CD4-positive, alpha-beta T cell treated with Interleukin-10 for 1 hour (primary cell): ENCODE measurements around the gene RNF44.

Source experiments
- DNase-seq: peaks from one replicate; pipeline ENCODE4 v3.0.0-alpha.2; 2020

Gene RNF44

DNA sequence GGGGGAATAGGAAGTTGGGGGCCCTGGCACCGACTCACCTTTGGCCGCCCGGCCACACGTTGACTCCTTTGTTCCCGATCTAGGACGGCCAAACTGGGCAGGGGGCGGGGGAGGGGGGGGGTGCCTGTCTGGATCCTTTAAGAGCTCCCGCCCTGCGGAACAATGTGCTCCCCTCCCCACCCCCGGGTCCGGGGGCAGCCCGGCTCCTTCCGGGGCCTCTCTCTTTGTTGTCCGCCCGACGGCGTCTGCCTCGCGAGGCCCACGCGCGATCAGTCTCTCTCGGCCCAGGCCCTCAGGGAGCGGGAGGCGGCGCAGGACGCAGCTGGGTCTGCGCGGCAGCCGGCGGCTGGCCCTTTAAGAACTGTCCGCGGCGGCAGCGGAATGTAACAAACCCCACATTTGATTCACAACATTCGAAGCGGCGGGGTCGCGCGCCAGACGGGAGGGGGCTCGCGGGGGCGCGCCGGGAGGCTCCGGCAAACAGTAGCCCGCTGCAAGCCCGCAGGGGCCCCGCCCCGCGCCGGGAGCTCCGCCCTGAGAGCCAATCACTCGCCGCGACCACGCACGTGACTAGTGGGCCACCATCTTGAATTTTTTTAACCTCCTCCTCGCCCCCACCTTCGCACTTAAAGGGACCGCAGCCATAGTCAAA lies at the start of gene RNF44:
TSS of gene RNF44 (minus strand) at position 501 of the 652 bp plus-strand sequence. CDS start 4,930 bp downstream, outside the sequence.
- DNase-seq: peak; percentile 98

DNA sequence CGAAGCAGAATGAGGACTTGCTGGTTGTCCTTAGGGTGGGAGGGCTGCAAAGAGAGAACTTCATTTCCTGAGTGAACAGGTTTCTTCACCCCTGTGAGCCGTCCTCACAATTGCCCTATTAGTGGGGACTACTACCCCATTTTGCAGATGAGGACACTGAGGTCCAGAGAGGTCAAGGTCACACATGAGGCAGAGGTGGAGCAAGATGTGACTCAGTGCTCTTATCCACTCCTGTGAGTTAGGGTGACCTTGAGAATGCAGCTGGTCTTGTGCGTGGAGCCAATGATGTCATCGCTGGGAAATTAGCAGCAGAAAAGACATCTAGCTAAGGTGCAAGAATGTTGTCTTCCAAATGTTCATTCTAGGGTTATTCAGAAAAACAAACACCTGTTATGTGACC lies 45.9 kb upstream of the RNF44 start:
- DNase-seq: no peak

DNA sequence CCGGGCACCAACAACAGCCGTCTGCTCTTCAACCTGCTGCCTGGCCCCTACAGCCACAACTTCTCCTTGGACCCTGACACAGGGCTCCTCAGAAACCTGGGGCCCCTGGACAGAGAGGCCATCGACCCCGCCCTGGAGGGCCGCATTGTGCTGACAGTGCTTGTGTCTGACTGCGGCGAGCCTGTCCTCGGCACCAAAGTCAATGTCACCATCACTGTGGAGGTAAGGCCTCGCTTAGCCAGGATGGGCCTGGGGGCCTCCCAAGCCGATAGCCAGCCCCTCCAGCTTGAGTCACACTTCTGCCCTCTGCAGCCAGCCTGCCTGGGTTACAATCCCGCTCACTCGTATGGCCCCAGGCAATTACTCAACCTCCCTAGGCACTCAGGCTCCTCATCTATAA lies 44.2 kb upstream of the RNF44 start:
- no peak for DNase-seq

DNA sequence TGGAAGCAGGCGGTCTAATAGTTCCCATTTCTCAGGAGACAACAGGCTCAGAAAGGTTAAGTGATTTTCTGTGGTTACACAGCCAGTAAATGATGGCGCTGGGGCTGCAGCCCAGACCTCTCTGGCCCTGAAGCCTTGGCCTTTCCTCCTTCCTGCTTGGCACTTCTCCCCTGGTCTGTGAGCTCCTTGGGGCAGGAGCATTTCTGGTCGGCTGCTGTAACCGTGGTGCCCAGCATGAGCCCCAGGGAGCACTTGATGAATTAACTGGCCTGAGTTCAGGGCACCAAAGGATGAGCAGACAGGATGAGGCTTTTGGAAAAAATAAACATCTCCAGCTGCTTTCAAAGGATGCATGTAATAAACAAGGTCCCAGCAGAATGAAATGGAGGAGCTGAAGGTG lies 42.1 kb upstream of the RNF44 start:
- DNase-seq: no peak

DNA sequence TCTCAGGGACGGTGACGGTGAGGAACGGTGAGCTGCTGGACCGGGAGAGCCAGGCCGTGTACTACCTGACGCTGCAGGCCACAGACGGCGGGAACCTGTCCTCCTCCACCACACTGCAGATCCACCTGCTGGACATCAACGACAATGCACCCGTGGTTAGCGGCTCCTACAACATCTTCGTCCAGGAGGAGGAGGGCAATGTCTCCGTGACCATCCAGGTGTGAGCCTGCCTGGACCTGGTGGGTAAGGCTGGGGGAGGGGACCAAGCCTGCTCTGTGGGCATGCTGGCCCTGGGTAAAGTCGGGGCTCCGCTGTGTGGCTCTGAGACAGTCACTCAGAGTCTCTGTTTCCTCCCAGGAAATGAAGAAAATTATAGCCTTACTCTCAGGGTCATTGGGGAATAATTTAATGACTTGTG lies 41.2 kb upstream of the RNF44 start:
- DNase-seq: peak; percentile 57

DNA sequence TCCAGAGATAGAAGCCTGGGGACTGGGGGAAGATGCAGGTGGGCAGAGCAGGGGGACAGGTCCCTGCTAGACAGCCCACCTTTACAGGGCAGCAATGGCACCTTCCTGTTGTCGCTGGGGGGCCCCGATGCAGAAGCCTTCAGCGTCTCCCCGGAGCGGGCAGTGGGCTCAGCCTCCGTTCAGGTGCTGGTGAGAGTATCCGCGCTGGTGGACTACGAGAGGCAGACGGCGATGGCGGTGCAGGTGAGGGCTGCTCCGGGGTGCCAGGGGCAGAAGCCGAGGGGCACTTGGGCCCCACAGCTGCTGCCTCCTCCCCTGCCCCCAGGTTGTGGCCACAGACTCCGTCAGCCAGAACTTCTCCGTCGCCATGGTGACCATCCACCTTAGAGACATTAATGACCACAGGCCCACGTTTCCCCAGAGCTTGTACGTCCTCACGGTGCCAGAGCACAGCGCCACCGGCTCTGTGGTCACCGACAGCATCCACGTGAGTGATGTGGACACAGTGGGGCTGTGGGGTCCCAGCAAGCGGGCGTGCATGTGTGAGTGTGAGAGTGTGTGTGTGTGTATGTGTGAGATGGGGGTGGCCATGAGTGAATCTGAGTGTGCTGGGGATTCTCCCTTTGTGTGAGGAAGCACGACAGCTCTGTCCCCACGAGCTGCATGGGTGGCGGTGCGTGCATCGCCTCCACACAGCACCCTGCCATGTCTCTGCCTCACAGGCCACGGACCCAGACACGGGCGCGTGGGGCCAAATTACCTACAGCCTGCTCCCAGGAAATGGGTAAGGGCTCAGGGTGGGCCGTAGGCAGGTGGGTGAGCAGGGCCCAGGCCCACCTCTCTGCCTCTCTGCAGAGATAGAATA lies 40.3 kb upstream of the RNF44 start:
- no peak for DNase-seq

DNA sequence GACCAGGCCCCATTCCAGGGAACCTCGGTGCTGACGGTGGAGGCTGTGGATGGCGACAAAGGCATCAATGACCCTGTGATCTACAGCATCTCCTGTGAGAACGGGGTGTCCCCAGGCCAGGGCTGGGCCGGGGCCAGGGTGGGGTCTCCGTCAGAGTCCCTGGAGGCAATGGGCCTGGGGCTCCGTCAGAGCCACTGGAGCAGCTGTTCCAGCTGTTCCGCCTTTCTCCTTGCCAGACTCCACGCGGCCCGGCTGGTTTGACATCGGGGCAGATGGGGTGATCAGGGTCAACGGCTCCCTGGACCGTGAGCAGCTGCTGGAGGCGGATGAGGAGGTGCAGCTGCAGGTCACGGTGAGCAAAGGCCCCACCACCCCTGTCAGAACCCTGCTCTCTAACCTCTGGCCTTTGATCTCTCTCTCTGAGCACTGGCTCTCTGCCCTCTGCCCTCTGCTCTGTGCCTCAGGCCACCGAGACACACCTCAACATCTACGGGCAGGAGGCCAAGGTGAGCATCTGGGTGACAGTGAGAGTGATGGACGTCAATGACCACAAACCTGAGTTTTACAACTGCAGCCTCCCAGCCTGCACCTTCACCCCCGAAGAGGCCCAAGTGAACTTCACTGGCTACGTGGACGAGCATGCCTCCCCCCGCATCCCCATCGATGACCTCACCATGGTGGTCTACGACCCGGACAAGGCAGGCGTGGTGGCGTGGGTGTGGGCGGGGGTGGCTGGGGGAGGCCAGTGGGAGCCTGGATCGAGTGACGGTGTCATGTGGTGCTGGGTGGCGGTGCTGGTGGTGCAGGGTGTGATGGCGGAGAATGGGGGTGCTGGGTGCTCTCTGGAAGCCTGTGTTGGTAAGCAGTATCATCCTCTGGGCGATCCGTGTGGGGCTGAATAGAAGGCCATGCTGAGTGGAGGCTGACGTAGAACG lies 38.6 kb upstream of the RNF44 start:
- DNase-seq: no peak

DNA sequence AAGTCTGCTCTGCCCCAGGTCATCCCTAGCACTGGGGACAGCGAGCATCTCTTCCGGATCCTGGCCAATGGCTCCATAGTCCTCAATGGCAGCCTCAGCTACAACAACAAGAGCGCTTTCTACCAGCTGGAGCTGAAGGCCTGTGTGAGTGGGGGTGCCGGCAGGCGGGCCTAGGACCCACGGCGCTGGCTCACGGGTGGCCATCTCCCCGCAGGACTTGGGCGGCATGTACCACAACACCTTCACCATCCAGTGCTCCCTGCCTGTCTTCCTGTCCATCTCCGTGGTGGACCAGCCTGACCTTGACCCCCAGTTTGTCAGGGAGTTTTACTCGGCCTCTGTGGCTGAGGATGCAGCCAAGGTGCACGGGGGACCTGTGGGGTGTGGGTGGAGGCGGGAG lies 37.9 kb upstream of the RNF44 start:
- no peak for DNase-seq

DNA sequence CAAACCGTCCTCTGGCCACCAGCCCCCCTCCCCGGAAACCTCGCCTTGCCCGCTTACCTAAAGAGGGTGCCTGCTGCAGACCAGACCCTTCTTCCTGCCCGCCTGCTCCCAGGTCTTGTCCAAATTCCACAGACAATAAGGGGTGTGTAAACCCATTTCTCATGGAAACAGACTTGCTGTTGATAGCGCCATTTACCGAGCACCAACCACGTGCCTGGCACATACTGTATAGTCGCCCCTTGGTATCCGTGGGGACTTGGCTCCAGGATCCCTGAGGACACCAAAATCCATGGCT lies 37.0 kb upstream of the RNF44 start:
- DNase-seq: no peak

DNA sequence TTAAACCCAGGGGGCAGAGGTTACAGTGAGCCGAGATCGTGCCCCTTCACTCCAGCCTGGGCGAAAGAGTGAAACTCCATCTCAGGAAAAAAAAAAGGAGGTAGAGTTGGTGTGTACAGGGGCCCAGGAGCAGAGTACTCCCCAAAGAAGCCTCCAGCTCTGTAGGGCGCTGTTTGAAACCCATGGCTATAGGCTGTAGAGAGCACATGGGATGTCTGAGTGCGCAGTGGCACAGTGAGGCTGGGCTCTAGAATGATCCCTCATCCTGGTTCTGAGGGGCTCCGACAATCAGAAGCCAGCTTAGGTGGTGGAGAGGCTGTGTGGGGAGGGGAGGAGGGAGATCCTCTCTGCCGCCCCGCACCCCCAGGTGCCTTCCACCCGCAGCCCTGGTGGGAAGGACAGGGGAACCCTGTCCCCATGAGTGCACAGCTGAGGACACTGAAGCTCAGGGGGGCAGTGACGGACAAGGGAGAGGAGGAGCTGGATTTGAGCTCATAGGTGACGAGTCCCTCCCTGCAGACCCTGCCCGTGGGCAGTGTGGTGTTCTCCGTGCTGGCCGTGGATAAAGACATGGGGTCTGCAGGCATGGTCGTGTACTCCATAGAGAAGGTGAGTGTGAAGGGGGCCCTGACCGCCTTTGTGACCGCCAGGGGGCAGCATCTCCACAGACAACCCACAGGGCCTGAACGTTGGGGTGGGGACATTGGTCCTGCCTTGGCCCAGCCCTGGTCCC lies 36.5 kb upstream of the RNF44 start:
- DNase-seq: peak; percentile 78

DNA sequence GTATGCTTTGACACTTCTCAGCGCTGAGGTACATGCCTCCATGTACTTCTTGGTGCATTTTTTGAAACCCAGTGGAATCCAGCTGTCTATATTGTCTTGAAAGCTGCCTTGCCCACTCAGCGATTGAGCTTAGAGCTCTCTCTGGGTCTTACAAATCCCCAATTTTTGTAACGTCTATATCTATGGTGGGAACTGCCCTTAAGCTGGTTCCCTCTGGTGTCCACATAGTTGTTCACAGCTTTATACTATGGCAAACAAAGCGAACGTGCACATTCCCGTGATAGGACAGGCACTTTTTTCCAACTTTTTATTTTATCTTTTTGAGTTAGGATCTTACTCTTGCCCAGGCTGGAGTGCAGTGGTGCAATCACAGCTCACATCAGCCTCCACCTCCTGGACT lies 32.8 kb upstream of the RNF44 start:
- DNase-seq: no peak

DNA sequence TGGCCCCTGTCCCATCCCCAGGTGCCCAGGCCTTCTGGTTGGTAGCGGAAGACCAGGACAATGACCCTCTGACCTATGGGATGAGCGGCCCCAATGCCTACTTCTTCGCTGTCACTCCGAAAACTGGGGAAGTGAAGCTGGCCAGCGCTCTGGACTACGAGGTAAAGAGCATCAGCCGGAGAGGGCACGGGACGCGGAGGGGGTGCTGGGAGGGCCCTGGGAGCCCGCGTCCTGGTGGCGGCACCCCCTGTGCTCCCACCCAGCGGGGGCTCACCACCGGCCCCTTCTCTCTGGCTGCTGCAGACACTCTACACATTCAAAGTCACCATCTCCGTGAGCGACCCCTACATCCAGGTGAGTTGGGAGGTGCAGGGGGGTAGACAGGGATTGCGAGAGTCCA lies 31.5 kb upstream of the RNF44 start:
- no peak for DNase-seq

DNA sequence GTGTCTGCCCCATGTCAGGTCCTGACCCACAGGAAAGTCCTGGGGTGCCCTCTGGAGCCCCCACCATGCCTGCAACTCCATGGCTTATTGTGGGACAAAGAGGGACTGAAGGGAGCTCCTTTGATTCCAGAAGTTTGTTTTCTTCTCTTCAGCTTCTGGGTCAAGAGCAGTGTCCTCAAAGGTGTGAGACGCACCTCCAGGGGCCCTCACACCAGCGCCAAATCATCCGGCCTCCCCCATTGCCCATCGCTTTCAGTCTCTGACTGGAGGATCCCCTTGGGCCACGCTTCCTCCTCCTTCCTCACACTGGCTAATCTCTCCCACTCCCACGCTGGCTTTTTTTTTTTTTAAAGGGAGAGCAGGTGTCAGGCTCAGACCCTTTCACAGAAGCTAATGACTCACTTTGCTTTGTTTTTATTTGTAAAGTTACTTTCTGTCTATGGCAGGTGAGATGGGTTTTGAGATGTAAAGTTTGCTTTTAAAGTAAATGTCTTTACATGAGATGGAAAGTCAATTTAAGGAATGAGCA lies 28.6 kb upstream of the RNF44 start:
- DNase-seq: no peak

DNA sequence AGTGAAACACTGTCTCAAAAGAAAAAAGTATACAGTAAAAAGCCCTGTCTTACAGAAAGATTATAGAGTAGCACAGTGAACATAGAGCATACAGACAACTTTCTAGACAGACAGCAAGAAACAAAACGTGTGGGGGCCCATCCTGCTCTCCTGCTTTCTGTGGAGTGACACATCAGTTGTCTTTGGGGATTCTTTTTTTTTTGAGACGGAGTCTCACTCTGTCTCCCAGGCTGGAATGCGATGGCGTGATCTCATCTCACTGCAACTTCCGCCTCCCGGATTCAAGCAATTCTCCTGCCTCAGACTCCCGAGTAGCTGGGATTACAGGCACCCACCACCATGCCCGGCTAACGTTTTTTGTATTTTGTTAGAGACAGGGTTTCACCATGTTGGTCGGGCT lies 26.8 kb upstream of the RNF44 start:
- DNase-seq: no peak

DNA sequence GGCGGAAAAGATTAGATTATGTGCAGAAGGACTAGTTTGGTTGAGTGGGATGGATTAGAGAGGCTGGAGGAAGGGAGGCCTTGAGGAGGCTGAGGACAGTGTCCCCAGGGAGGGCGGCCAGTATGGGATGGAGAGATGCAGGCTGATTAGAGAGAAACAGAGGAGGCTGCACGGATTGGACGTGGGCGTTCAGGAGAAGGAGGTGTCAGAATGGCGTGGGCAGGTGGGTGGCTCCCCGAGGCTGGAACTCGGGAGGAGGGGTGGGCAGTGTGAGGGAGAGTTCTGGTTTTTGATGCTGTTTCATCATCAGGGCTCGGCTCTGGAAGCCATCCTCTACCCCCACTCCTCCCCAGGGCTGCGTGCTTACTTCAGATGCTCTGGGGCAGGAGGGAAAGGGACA lies 25.0 kb upstream of the RNF44 start:
- no peak for DNase-seq

DNA sequence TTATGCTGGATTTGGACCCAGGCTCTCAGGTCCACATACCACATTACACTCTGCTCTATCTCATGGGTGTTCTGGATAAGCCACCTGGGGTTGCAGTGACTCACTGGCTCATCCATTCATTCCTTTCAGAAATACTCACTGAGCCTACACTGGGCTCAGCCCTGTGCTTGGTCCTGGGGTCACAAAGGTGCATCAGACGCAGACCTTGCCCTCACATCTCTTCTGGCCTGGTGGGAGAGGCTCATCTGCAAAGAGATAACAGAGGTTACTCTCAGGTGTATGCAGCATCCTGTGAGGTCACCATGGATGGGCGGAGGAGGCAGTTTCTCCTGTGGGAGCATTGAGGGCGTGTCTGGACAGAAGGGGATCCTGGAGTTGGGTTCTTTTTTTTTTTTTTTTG lies 24.1 kb upstream of the RNF44 start:
- DNase-seq: no peak

DNA sequence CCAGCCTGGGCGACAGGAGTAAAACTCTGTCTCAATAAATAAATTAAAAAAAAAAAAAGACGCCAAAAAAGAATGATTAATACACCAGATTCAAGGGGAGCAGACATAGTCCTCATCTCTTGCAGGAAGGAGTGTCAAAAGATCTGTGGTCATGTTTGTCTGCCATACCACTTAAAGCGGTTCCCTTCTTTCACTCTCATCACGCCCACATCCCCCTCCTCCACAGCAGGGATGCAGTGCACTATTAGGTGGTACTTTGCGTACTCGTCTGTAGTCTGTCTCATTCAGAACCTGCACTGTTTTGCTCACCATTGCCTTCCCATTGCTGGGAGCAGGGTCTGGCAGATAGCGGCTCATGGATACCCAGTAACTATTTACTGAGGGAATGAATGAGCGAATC lies 23.2 kb upstream of the RNF44 start:
- DNase-seq: no peak

DNA sequence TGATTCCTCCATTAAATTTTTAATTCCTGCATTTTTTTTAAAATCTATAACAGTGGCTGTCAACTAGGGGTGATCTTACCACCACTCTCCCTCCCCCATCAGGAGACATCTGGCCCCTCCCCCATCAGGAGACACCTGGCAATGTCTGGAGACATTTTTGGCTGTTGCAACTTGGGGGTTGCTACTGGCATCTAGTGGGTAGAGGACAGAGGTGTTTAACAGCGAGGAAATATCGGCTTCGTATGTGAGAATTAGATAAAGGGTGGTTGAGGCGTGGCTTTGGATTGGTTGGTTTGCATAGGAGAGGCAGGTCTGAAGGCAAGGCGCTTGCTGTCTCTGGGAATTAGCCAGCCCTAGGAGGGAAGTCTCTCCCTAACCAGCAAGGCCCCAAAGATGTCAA lies 22.5 kb upstream of the RNF44 start:
- DNase-seq: peak; percentile 50

DNA sequence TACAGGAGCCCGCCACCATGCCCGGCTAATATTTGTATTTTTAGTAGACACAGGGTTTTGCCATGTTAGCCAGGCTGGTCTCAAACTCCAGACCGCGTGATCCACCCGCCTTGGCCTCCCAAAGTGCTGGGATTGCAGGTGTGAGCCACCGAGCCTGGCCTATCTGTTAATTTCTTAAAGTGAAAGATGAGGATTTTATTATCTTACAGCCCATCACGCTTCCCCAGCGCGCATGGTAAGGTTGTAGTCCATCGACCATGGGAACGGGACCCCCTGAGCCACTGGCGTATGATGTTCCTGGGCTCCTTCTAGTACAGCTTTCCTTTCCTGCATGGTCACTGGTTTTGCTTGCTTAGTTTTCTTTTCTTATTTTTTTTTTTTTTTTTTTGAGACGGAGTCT lies 20.6 kb upstream of the RNF44 start:
- DNase-seq: no peak

DNA sequence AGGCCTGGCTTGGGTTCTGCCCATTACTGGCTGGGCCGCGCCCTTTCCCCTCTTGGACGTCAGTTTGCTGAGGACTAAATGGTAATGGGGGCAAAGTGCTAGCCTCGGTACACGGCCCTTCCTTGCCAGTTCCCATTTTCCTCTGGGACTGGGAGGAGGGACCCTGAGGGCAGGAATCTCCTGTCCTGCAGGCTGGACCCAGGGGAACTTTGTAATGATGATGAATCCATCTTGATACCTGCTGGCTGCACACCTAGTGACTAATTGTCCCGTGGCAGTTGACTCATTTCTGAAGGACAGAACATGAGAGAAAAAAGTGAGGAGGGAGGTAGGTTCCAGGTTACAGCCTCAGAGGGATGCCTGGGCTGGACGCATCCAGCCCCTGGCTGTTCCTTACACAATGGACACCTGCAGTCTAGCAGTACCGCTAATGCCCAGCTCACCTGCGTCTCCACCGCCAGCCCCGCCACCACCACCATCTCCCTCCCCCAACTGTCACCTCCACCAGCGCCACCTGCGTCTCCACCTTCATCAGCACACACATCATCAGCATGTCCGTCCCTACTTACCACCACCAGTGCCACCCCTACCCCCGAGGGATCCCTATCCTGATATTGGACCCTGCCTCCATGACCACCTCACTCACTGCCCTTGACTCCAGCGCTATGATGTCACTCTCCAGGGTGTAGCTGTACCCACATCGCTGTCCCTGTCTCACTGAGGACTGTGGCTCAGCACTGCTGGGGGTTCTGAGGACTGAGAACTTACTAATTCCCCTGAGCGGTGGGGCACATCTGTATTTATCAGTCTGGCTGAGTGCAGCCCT lies 16.3 kb upstream of the RNF44 start:
- DNase-seq: no peak

DNA sequence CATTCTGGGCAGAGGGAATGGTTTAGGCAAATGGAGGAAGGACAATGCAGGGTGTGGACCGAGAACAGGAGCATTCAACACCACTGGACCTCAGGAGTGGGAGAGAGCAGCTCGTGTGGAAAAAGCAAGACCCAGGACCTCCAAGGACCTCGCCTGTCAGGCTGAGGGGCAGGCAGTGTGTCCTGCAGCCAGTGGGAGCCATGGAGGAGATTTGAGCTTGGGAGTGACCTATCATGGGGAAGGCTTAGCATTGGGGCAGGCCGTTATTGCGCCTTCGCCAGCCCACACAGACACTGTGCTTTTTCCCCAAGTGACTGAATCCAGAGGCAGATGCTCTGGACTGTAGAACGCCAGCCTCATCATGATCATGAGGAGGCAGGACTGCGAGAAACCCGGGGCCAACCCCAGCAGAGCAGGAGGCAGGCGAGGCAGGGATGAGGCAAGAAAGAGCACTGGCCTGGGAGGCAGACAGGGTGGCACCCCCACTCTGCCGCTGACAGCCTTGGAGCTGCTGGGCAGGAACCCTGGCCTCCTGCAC lies 15.2 kb upstream of the RNF44 start:
- no peak for DNase-seq
